SK-N-SH treated with all-trans-retinoic acid at 6 μM for 48 hours (cell line): ENCODE measurements around the gene HHIPL1.

ENCODE experiments used
- ARNTL ChIP-seq: fragments of 450-650 bp; formaldehyde crosslinking; IDR thresholded peaks from 2 replicates; pipeline ENCODE4 v1.5.0; 2020; ENCODE audit warnings: low read depth, mild to moderate bottlenecking, moderate library complexity, borderline replicate concordance
- CSDC2 ChIP-seq: fragments of 250-450 bp; sonication (Bioruptor Pico); IDR thresholded peaks from 2 replicates; pipeline ENCODE4 v1.5.0; 2020; ENCODE audit warnings: mild to moderate bottlenecking, moderate library complexity
- CSRNP3 ChIP-seq: fragments of 250-450 bp; sonication (Bioruptor Pico); IDR thresholded peaks from 2 replicates; pipeline ENCODE4 v1.5.1; 2021; ENCODE audit warnings: mild to moderate bottlenecking, moderate library complexity
- PATZ1 ChIP-seq: fragments of 250-450 bp; sonication (Bioruptor Pico); IDR thresholded peaks from 2 replicates; pipeline ENCODE4 v1.8.0; 2020; ENCODE audit warnings: mild to moderate bottlenecking, moderate library complexity, borderline replicate concordance
- POU6F1 ChIP-seq: fragments of 250-450 bp; sonication (Bioruptor Pico); IDR thresholded peaks from 2 replicates; pipeline ENCODE4 v1.8.0; 2021; ENCODE audit warnings: low read depth, mild to moderate bottlenecking, moderate library complexity, borderline replicate concordance
- SNAI2 ChIP-seq: fragments of 250-450 bp; sonication (Bioruptor Pico); IDR thresholded peaks from 2 replicates; pipeline ENCODE4 v1.5.0; 2020; ENCODE audit warnings: mild to moderate bottlenecking, moderate library complexity
- TCF4 ChIP-seq: fragments of 250-450 bp; sonication (Bioruptor Pico); IDR thresholded peaks from 2 replicates; pipeline ENCODE4 v1.8.0; 2021; ENCODE audit warnings: mild to moderate bottlenecking, moderate library complexity, borderline replicate concordance
- TOX ChIP-seq: fragments of 250-450 bp; sonication (Bioruptor Pico); IDR thresholded peaks from 2 replicates; pipeline ENCODE4 v1.8.0; 2021; ENCODE audit warnings: mild to moderate bottlenecking, moderate library complexity, borderline replicate concordance
- ZFP3 ChIP-seq: fragments of 250-450 bp; sonication (Bioruptor Pico); IDR thresholded peaks from 2 replicates; pipeline ENCODE4 v1.5.0; 2020; ENCODE audit warnings: mild to moderate bottlenecking, moderate library complexity
- ZFP30 ChIP-seq: fragments of 450-650 bp; formaldehyde crosslinking; IDR thresholded peaks from 2 replicates; pipeline ENCODE4 v1.5.0; 2022; ENCODE audit warnings: mild to moderate bottlenecking, moderate library complexity

GRCh38 chr14:99685596-99685995, 40.7 kb downstream of the HHIPL1 start:
- TF ChIP-seq ARNTL (CRISPR knock-in tag) (no peak), PATZ1 (no peak), TOX (no peak), SNAI2 (no peak), CSRNP3 (CRISPR knock-in tag) (no peak), ZFP3 (CRISPR knock-in tag) (no peak), POU6F1 (CRISPR knock-in tag) (no peak), TCF4 (no peak), ZFP30 (no peak), CSDC2 (CRISPR knock-in tag) (no peak)
